A172 (cell line): Measurements from ENCODE around the gene ADAMTSL1. TPM values are rescaled to one million over a fixed set of nuclear protein-coding genes. Genes with fewer than 3 reads are reported as not detected.
A peak's percentile ranks its signal among the peaks of the same experiment; 100 is the strongest.

Experiments used
- DNase-seq: peaks from one replicate; pipeline ENCODE4 v3.0.0-alpha.2; 2015; ENCODE audit warnings: low spot score
- total RNA-seq: library from RNA; depleted of rRNA; stranded (reverse); fragments of >200 nt; shearing (Covaris generic); gene quantifications from 2 replicates; pipeline ENCODE4 v1.2.3, GENCODE V29; 2014

The ADAMTSL1 gene
- total RNA-seq, 1 experiment from 2014 or later, result 11.4 TPM

- DNase-seq, result no peak
These were observed 131.8 kb downstream of the ADAMTSL1 start for GRCh38 chr9:18605766-18606180.

GRCh38 chr9:18606281-18606680, 132.3 kb downstream of the ADAMTSL1 start:
- DNase-seq, result no peak

- peak; percentile 27 for DNase-seq
These were observed 132.9 kb downstream of the ADAMTSL1 start for GRCh38 chr9:18606846-18607245.

- DNase-seq, result no peak
These were observed 134.4 kb downstream of the ADAMTSL1 start for GRCh38 chr9:18608371-18608770.

GRCh38 chr9:18610956-18611355, 137.0 kb downstream of the ADAMTSL1 start:
- no peak for DNase-seq

- no peak for DNase-seq
These were observed 138.0 kb downstream of the ADAMTSL1 start for GRCh38 chr9:18611971-18612370.

GRCh38 chr9:18614116-18614515, 140.2 kb downstream of the ADAMTSL1 start:
- no peak for DNase-seq

GRCh38 chr9:18614651-18615050, 140.7 kb downstream of the ADAMTSL1 start:
- DNase-seq, result no peak

GRCh38 chr9:18616976-18617375, 143.0 kb downstream of the ADAMTSL1 start:
- no peak for DNase-seq

- DNase-seq, result no peak
These were observed 143.8 kb downstream of the ADAMTSL1 start for GRCh38 chr9:18617759-18618158.

GRCh38 chr9:18618862-18619261, 144.9 kb downstream of the ADAMTSL1 start:
- DNase-seq, result no peak

GRCh38 chr9:18622186-18622836, 148.4 kb downstream of the ADAMTSL1 start:
- no peak for DNase-seq

- no peak for DNase-seq
These were observed 149.5 kb downstream of the ADAMTSL1 start for GRCh38 chr9:18623221-18624079.

GRCh38 chr9:18626046-18626698, 152.2 kb downstream of the ADAMTSL1 start:
- no peak for DNase-seq

- DNase-seq, result no peak
These were observed 155.2 kb downstream of the ADAMTSL1 start for GRCh38 chr9:18629136-18629535.

GRCh38 chr9:18632632-18633403, 158.9 kb downstream of the ADAMTSL1 start:
- peak; percentile 75 for DNase-seq

- DNase-seq, result no peak
These were observed 162.8 kb downstream of the ADAMTSL1 start for GRCh38 chr9:18636781-18637180.

- DNase-seq, result no peak
These were observed 164.7 kb downstream of the ADAMTSL1 start for GRCh38 chr9:18638371-18639249.

GRCh38 chr9:18639911-18640310, 166.0 kb downstream of the ADAMTSL1 start:
- no peak for DNase-seq

- DNase-seq, result peak; percentile 59
These were observed 185.1 kb downstream of the ADAMTSL1 start for GRCh38 chr9:18658804-18659705.
